GM12801 (cell line): ENCODE results near the gene MAN2B2.

Experiments
- CTCF ChIP-seq: IDR thresholded peaks from one replicate; pipeline ENCODE4 v1.5.1; 2011; ENCODE audit warnings: control low read depth; ENCODE audit not compliant: insufficient read length; ENCODE audit errors: extremely low read depth

The MAN2B2 gene

GRCh38 chr4:6619116-6619465, 44.1 kb downstream of the MAN2B2 start:
- no peak for TF ChIP-seq CTCF

DNA sequence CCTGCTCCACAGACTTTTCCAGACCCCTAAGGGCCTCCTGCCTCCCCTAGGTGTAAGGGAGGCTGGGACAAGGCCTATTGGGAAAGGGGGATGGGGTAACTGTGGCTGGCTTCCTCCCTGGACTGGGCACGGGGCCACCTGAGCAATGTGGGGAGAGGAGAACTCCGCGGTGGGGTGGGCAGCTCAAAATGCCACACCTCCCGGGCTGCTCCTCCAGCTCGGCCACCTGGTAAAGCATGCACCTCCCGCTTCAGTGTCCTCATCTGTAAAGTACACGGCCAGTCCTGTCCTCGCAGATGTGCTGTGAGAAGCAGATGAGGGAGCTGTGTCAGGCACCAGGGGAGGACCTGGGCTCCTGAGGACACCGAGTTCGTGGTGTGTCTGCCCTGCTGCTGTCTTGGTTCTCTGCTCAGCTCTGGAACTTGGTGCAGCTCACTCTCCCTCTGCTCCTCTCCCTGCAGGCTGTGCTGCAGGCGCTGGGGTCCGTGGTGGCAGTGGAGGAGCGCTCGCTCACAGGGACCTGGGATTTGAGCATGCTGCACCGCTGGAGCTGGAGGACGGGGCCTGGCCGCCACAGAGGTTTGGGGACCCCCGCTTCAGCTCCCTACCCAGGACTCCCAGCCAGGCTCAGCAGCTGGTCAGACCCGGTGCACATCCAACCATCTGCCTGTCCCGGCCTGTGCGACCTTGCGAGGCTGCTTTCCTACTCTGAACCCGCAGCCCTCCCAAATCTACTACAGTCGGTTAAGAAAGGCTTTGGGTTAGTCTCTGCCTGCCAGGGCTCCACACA, 44.7 kb downstream of the MAN2B2 start:
- TF ChIP-seq CTCF, result no peak

DNA sequence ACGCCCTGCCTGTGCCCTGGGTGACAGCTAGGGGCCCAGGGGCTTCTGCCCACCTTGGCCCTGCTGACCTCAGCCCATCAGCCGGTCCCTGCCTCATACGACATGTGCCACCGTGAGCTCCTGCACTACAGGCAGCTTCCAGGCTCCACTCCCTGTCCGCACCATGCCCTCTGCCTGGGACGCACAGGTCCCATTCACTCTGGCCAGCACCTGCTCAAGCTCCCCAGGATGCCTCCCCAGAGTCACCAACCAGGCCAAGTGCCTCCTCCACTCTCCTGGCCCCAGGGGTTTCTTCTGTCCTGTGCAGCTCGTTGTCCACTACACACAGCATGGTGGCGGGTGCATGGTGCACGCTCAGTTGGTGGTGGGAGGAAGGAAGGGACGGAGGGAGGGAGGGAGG, 45.3 kb downstream of the MAN2B2 start:
- TF ChIP-seq CTCF, result no peak

GRCh38 chr4:6620891-6621555, 46.0 kb downstream of the MAN2B2 start:
- TF ChIP-seq CTCF, result no peak

- TF ChIP-seq CTCF, result no peak
Measured at GRCh38 chr4:6621556-6621927, 46.6 kb downstream of the MAN2B2 start.

DNA sequence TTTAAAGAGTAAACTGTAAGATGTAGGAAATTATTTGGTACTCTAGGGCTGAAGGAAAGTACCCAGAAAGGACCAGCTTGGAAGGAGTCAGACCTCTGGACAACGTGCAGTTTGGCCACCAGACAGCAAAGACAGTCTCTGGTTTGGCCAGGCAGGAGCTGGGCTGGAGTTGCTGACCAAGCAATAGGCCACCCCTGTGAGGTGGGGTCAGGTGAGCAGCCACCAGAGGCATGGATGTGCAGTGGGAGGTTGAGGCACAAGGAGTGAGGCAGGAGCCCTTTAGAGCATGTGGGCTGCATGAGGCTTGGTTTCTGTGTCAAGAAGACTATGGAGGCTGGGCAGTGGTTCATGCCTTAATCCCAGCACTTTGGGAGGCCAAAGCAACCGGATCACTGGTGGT, 47.8 kb downstream of the MAN2B2 start:
- no peak for TF ChIP-seq CTCF

DNA sequence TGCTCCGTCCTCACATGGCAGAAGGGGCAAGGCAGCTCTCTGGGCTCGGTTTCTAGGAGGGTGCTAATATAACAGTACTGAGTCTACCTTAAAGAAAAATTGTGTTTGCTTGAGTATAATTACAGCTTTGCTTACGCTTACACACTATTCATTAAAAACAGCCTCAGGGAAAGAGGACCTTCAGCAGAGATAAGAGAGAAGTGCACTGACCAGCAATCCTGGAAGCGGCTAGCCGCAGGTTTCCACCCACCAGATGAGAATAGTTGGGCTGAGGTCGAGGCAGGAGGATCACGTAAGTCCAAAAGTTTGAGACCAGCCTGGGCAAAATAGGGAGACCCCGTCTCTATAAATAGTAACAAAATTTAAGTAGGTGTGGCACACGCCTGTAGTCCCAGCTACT, 50.3 kb downstream of the MAN2B2 start:
- no peak for TF ChIP-seq CTCF
